ENCODE data around the gene SMIM26. TPM values are rescaled to one million over a fixed set of nuclear protein-coding genes. Genes with fewer than 3 reads are reported as not detected.

Gene SMIM26
- total and polyA plus RNA-seq, 7 donors, result 107 to 273 (median 163) TPM

GRCh38 chr20:18533978-18534644 is 33.1 kb upstream of the SMIM26 start:
- Histone ChIP-seq H3K27me3 (ENCODE audit: insufficient read depth in 3 of 3, low read length in 2 of 3) (no peaks in the 10 kb centered on the region), H3K4me1 (no peaks in the 10 kb centered on the region), H3K4me3 (no peak overlapping the region), H3K27ac (no peak overlapping the region), H3K9me3 (no peaks in the 10 kb centered on the region), H3K36me3 (ENCODE audit: insufficient read depth in 1 of 2, low read depth in 1 of 2) (peaks cover 12 to 85% of the 10 kb centered on the region in 2 donors)
- ATAC-seq (no peak), DNase-seq (no peak)
- 83 to 89% (median 87%) methylated on average over 6 of the region's 6 CpGs for WGBS, 3 donors
- TF ChIP-seq, protein P1, sequence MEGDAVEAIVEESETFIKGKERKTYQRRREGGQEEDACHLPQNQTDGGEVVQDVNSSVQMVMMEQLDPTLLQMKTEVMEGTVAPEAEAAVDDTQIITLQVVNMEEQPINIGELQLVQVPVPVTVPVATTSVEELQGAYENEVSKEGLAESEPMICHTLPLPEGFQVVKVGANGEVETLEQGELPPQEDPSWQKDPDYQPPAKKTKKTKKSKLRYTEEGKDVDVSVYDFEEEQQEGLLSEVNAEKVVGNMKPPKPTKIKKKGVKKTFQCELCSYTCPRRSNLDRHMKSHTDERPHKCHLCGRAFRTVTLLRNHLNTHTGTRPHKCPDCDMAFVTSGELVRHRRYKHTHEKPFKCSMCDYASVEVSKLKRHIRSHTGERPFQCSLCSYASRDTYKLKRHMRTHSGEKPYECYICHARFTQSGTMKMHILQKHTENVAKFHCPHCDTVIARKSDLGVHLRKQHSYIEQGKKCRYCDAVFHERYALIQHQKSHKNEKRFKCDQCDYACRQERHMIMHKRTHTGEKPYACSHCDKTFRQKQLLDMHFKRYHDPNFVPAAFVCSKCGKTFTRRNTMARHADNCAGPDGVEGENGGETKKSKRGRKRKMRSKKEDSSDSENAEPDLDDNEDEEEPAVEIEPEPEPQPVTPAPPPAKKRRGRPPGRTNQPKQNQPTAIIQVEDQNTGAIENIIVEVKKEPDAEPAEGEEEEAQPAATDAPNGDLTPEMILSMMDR (IDR thresholded peaks at IDR 0.05), result no peak
- intact Hi-C loops (cut with DNase I), result no loop called here

GRCh38 chr20:18537651-18538050 is 29.6 kb upstream of the SMIM26 start:
- intact Hi-C loops (cut with DNase I), result no loop called here
- Histone ChIP-seq H3K9me3 (no peaks in the 10 kb centered on the region), H3K27ac (no peak overlapping the region), H3K4me3 (no peak overlapping the region), H3K4me1 (no peaks in the 10 kb centered on the region), H3K27me3 (ENCODE audit: insufficient read depth in 3 of 3, low read length in 2 of 3) (no peaks in the 10 kb centered on the region), H3K36me3 (ENCODE audit: insufficient read depth in 1 of 2, low read depth in 1 of 2) (peaks cover 5 to 85% of the 10 kb centered on the region in 2 donors)
- TF ChIP-seq, protein P1 (IDR thresholded peaks at IDR 0.05), result no peak
- no peak for ATAC-seq
- no peak for DNase-seq
- WGBS, 3 donors, result 99 to 100% (median 100%) methylated on average over 2 of the region's 2 CpGs

GRCh38 chr20:18541741-18542140 is 25.5 kb upstream of the SMIM26 start:
- ATAC-seq, result no peak
- intact Hi-C loops (cut with DNase I), result no loop called here

DNA sequence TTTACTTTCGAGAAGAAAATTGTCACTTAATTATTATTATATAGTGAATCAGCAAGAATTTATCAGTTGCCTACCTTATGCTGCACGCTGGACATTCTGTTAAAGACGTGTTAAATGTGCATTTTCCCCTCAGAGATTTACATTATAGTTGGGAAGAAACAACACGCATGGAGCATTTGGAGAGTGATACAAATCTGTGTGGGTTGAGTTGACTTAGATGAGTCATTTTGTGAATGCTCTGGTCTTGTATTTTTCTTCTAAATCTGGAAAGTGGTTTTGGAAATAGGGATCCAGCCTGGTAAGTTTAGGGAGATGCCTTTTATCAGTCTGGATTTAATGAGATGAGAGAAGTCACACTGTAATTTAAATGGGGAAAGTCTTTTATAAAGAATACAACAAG is 24.0 kb upstream of the SMIM26 start:
- WGBS, 3 donors, result 95 to 99% (median 95%) methylated on average over 4 of the region's 4 CpGs
- Histone ChIP-seq H3K27me3 (ENCODE audit: insufficient read depth in 3 of 3, low read length in 2 of 3) (no peaks in the 10 kb centered on the region), H3K27ac (no peak overlapping the region), H3K4me3 (no peak overlapping the region), H3K9me3 (no peaks in the 10 kb centered on the region), H3K36me3 (ENCODE audit: insufficient read depth in 1 of 2, low read depth in 1 of 2) (peaks cover 0 to 91% of the 10 kb centered on the region in 2 donors), H3K4me1 (no peaks in the 10 kb centered on the region)
- TF ChIP-seq, protein P1 (IDR thresholded peaks at IDR 0.05), result no peak
- intact Hi-C loops (cut with DNase I), result no loop called here
- DNase-seq (no peak), ATAC-seq (no peak)

More at GRCh38 chr20:18541741-18542140, 25.5 kb upstream of the SMIM26 start:
- no peaks in the 10 kb centered on the region for H3K27me3 ChIP-seq (ENCODE audit: insufficient read depth in 3 of 3, low read length in 2 of 3)
- no peaks in the 10 kb centered on the region for H3K4me1 ChIP-seq
- H3K4me3 ChIP-seq, result no peak overlapping the region
- H3K9me3 ChIP-seq, result no peaks in the 10 kb centered on the region
- DNase-seq, result no peak
- no peak overlapping the region for H3K27ac ChIP-seq
- WGBS, 3 donors, result 91 to 95% (median 92%) methylated on average over 5 of the region's 5 CpGs
- H3K36me3 ChIP-seq (ENCODE audit: insufficient read depth in 1 of 2, low read depth in 1 of 2), result peaks cover 0 to 86% of the 10 kb centered on the region in 2 donors
- TF ChIP-seq, protein P1 (IDR thresholded peaks at IDR 0.05), result no peak

DNA sequence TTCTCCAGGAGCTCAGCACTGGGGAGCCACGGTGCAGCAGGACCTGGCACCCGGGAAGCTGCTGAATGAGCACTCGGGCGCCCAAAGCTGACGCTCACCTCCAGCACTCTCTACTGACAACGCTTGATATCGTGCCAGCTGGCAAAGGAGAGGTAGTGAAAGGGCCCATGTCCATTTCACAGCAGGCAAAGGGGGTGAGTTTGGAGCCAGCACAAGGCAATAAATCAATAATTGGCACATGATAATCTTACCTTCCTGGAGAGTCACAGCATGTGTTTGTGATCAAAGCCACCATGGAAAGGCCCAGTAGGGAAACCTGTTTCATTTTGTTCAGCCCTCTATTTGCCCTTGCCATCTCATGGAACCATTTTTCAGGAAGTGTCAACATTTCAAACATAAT is 23.3 kb upstream of the SMIM26 start:
- TF ChIP-seq, protein P1 (IDR thresholded peaks at IDR 0.05), result no peak
- 70 to 78% (median 74%) methylated on average over 7 of the region's 7 CpGs for WGBS, 3 donors
- H3K27me3 ChIP-seq (ENCODE audit: insufficient read depth in 3 of 3, low read length in 2 of 3), result no peaks in the 10 kb centered on the region
- intact Hi-C loops (cut with DNase I), result no loop called here
- H3K4me3 ChIP-seq, result no peak overlapping the region
- H3K9me3 ChIP-seq, result no peaks in the 10 kb centered on the region
- no peaks in the 10 kb centered on the region for H3K4me1 ChIP-seq
- peaks cover 0 to 93% of the 10 kb centered on the region in 2 donors for H3K36me3 ChIP-seq (ENCODE audit: insufficient read depth in 1 of 2, low read depth in 1 of 2)
- no peak for ATAC-seq
- no peak for DNase-seq
- H3K27ac ChIP-seq, result no peak overlapping the region

Measured in psoas muscle (tissue), 8 donors.